Keratinocyte (primary cell): ENCODE measurements around the gene GPR183. TPM values are rescaled to one million over a fixed set of nuclear protein-coding genes. Genes with fewer than 3 reads are reported as not detected.

Experiments used
- DNase-seq: peaks from one replicate; pipeline ENCODE4 v3.0.0-alpha.2; 2011; ENCODE audit warnings: low read depth, missing footprints, low spot score
- FAIRE-seq: peaks from 2 replicates; lab custom pipeline; 2011; peaks lifted over from hg19 to GRCh38; lab: Jason Lieb, UNC
- H2AFZ ChIP-seq: 2 replicates; pipeline ENCODE4 v1.6.0; 2012; ENCODE audit warnings: low read length, control low read depth, inconsistent platforms; ENCODE audit not compliant: control insufficient read depth
- H3K27ac ChIP-seq: 2 replicates; pipeline ENCODE4 v1.5.1; 2011; ENCODE audit warnings: low read length; ENCODE audit not compliant: control insufficient read depth, insufficient read depth
- H3K27me3 ChIP-seq: 3 replicates; pipeline ENCODE4 v1.6.0; 2011; ENCODE audit warnings: low read length; ENCODE audit not compliant: control insufficient read depth, insufficient read depth; ENCODE audit errors: extremely low read depth
- H3K36me3 ChIP-seq, 2 experiments: 2 replicates in 1 of 2; 3 replicates in 1 of 2; pipeline ENCODE4 v1.5.1; 2011; ENCODE audit warnings: low read length in 2 of 2, mild to moderate bottlenecking in 1 of 2; ENCODE audit not compliant: control insufficient read depth in 2 of 2, insufficient read depth in 2 of 2; ENCODE audit errors: extremely low read depth in 1 of 2
- H3K4me1 ChIP-seq: 3 replicates; pipeline ENCODE4 v1.5.1; 2011; ENCODE audit warnings: low read length; ENCODE audit not compliant: control insufficient read depth, insufficient read depth; ENCODE audit errors: extremely low read depth
- H3K4me2 ChIP-seq: 3 replicates; pipeline ENCODE4 v1.6.0; 2011; ENCODE audit warnings: low read depth, low read length; ENCODE audit not compliant: control insufficient read depth, insufficient read depth; ENCODE audit errors: extremely low read depth
- H3K4me3 ChIP-seq, 3 experiments: fragments of 200-600 bp in 1 of 3; sonication (generic) in 1 of 3; 2 replicates in 2 of 3; 3 replicates in 1 of 3; pipeline ENCODE4 v1.5.1; 2011 to 2016; ENCODE audit warnings: low read length in 3 of 3, mild to moderate bottlenecking in 3 of 3, control low read depth in 2 of 3, inconsistent platforms in 1 of 3, low read depth in 1 of 3, mixed read lengths in 1 of 3, mixed run types in 1 of 3, moderate library complexity in 1 of 3; ENCODE audit not compliant: control insufficient read depth in 2 of 3, insufficient read depth in 2 of 3; ENCODE audit errors: extremely low read depth in 1 of 3
- H3K79me2 ChIP-seq: 2 replicates; pipeline ENCODE4 v1.6.0; 2012; ENCODE audit warnings: low read length; ENCODE audit not compliant: control insufficient read depth, insufficient read depth
- H3K9ac ChIP-seq: 3 replicates; pipeline ENCODE4 v1.6.0; 2011; ENCODE audit warnings: low read length; ENCODE audit not compliant: control insufficient read depth, insufficient read depth; ENCODE audit errors: extremely low read depth
- H3K9me1 ChIP-seq: 3 replicates; pipeline ENCODE4 v1.6.0; 2011; ENCODE audit warnings: low read length; ENCODE audit not compliant: control insufficient read depth, insufficient read depth; ENCODE audit errors: extremely low read depth
- H3K9me3 ChIP-seq: 2 replicates; pipeline ENCODE4 v1.5.1; 2012; ENCODE audit warnings: low read depth, low read length; ENCODE audit not compliant: control insufficient read depth
- H4K20me1 ChIP-seq: 3 replicates; pipeline ENCODE4 v1.6.0; 2011; ENCODE audit warnings: low read length; ENCODE audit not compliant: control insufficient read depth, insufficient read depth; ENCODE audit errors: extremely low read depth
- EZH2 ChIP-seq: IDR thresholded peaks from one replicate; pipeline ENCODE4 v1.6.1; 2012; ENCODE audit warnings: inconsistent platforms, mild to moderate bottlenecking, low read length, moderate library complexity
- dilution Hi-C: fragments of 300-500 bp; cut with MboI; formaldehyde crosslinking; loops from one replicate; pipeline ENCODE4 v1.7.0; 2020; ENCODE audit warnings: low sequenced_read_pairs; ENCODE audit not compliant: extremely low pct_ligation_motif_present
- polyA plus RNA-seq, 5 experiments: library from polyadenylated mRNA; depleted of rRNA in 3 of 5; stranded (reverse) in 3 of 5; stranded (forward) in 1 of 5; unstranded in 1 of 5; fragments of >200 nt; gene quantifications; 1 replicate in 1 of 5; 2 replicates in 3 of 5; 3 replicates in 1 of 5; pipeline versions ENCODE4 v1.2.1 to v1.2.3, GENCODE V29; 2011 to 2012; ENCODE audit warnings: missing spikeins in 2 of 5, low read depth in 1 of 5, low replicate concordance in 1 of 5
- TF ChIP-seq, protein P1 (sequence below), 3 experiments: IDR thresholded peaks in 1 of 3; conservative IDR thresholded peaks in 1 of 3; optimal IDR thresholded peaks in 1 of 3; 2 replicates in 2 of 3; 3 replicates in 1 of 3; pipeline versions ENCODE3 to v1.5.1; 2011; ENCODE audit warnings: low read length in 3 of 3, mild to moderate bottlenecking in 3 of 3, moderate library complexity in 2 of 3, control low read depth in 1 of 3, inconsistent platforms in 1 of 3; ENCODE audit not compliant: insufficient read depth in 2 of 3; ENCODE audit errors: extremely low read depth in 1 of 3

The GPR183 gene
- polyA plus RNA-seq, 1 donor (not counting 4 experiments of a cell fraction or from before 2014, with no cell fraction given) = not detected

DNA sequence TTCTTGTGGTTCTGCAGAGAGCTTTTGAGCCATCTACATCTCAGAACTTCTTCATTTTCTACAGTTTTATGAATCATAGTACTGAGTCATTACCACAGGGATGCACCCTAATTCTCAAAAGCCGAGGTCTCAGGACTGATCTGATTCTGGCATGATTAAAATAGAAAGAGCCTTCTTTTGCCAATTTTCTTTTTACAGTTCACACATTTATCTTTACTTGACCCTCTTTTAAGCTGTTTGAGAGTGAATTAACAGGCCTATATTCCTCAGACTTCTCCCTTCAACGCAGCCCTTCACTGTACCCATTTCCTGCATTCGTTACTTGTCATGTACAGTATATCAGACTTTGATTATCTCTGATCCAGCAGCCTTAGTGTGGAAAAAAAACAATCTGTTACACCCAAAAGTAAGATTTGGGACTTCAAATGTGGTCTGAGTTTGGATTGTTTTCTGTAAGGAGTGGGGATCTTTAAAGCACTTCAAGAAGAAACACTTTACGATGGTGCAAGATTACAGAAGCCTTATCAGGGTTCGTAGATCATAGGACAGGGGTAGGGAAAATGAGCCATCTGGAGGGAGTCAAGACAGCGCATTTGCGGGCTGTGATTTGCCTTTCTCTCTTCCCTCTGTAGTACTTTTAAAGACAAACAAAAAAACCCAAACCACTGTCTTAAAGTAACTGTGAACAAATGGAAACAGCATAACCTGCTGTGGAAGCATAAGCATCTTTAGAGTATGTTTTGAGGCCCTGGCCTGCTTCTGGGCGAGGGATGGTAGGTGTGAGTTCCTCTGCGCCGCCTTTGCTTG, 15.3 kb upstream of the GPR183 start:
- H3K27me3 ChIP-seq = no peaks in the 10 kb centered on the region
- peaks cover 4 to 8% of the 10 kb centered on the region in 2 experiments for H3K36me3 ChIP-seq
- peak overlapping the region; percentile 36 for H3K4me2 ChIP-seq
- H3K9ac ChIP-seq = no peak overlapping the region
- peaks cover 25% of the 10 kb centered on the region for H3K4me1 ChIP-seq
- H3K9me3 ChIP-seq = no peaks in the 10 kb centered on the region
- FAIRE-seq (peak; percentile 29), DNase-seq (no peak)
- dilution Hi-C loops = no loop called here
- H3K79me2 ChIP-seq = no peaks in the 10 kb centered on the region
- no peak overlapping the region for H3K4me3 ChIP-seq
- TF ChIP-seq, protein P1, sequence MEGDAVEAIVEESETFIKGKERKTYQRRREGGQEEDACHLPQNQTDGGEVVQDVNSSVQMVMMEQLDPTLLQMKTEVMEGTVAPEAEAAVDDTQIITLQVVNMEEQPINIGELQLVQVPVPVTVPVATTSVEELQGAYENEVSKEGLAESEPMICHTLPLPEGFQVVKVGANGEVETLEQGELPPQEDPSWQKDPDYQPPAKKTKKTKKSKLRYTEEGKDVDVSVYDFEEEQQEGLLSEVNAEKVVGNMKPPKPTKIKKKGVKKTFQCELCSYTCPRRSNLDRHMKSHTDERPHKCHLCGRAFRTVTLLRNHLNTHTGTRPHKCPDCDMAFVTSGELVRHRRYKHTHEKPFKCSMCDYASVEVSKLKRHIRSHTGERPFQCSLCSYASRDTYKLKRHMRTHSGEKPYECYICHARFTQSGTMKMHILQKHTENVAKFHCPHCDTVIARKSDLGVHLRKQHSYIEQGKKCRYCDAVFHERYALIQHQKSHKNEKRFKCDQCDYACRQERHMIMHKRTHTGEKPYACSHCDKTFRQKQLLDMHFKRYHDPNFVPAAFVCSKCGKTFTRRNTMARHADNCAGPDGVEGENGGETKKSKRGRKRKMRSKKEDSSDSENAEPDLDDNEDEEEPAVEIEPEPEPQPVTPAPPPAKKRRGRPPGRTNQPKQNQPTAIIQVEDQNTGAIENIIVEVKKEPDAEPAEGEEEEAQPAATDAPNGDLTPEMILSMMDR (optimal IDR thresholded peaks at IDR 0.05 in 1 of 3, IDR thresholded peaks at IDR 0.05 in 1 of 3, conservative IDR thresholded peaks at IDR 0.05 in 1 of 3; ENCODE audit: extremely low read depth in 1 of 3, insufficient read depth in 2 of 3, low read length in 3 of 3) = no peak
- TF ChIP-seq EZH2 = no peak
- H3K27ac ChIP-seq = peak overlapping the region; percentile 32
- H4K20me1 ChIP-seq = peaks cover 2% of the 10 kb centered on the region
- no peak overlapping the region for H2AFZ ChIP-seq
- no peaks in the 10 kb centered on the region for H3K9me1 ChIP-seq

DNA sequence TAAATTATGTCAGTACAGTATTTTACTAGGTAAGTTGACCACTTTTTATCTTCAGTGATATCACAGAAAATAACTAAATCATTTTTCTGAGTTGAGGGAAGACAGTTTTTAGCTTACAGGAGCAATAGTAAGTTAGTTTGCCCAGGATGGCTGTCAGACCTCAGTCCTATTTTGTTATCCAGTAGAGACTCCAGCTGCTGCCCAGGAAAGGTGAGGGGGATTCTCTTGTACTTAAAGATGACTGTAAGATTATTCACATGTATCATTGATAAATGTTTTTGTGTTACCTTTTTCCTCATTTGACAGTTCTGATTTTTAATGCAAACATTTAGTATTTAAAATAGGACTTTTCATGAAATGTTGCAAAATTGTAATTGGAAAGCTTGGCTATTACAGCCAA, 14.5 kb upstream of the GPR183 start:
- Histone ChIP-seq H3K4me1 (peaks cover 25% of the 10 kb centered on the region), H3K27ac (peak overlapping the region; percentile 1), H3K79me2 (no peaks in the 10 kb centered on the region), H3K9me1 (no peaks in the 10 kb centered on the region), H3K36me3 (peaks cover 3 to 8% of the 10 kb centered on the region in 2 experiments), H4K20me1 (peaks cover 2% of the 10 kb centered on the region), H3K9ac (no peak overlapping the region), H2AFZ (no peak overlapping the region), H3K9me3 (no peaks in the 10 kb centered on the region), H3K27me3 (no peaks in the 10 kb centered on the region), H3K4me2 (no peak overlapping the region), H3K4me3 (no peak overlapping the region)
- TF ChIP-seq, protein P1 (optimal IDR thresholded peaks at IDR 0.05 in 1 of 3, IDR thresholded peaks at IDR 0.05 in 1 of 3, conservative IDR thresholded peaks at IDR 0.05 in 1 of 3; ENCODE audit: extremely low read depth in 1 of 3, insufficient read depth in 2 of 3, low read length in 3 of 3) = no peak
- no peak for TF ChIP-seq EZH2
- DNase-seq (no peak), FAIRE-seq (no peak)
- dilution Hi-C loops = no loop called here
